ENCODE measurements around the gene TPM1.
"Not testable (repeated sequence)": the region's sequence is repeated elsewhere in the genome, so short reads cannot be mapped to it uniquely, and the experiment has no call there.

TPM1 gene

DNA sequence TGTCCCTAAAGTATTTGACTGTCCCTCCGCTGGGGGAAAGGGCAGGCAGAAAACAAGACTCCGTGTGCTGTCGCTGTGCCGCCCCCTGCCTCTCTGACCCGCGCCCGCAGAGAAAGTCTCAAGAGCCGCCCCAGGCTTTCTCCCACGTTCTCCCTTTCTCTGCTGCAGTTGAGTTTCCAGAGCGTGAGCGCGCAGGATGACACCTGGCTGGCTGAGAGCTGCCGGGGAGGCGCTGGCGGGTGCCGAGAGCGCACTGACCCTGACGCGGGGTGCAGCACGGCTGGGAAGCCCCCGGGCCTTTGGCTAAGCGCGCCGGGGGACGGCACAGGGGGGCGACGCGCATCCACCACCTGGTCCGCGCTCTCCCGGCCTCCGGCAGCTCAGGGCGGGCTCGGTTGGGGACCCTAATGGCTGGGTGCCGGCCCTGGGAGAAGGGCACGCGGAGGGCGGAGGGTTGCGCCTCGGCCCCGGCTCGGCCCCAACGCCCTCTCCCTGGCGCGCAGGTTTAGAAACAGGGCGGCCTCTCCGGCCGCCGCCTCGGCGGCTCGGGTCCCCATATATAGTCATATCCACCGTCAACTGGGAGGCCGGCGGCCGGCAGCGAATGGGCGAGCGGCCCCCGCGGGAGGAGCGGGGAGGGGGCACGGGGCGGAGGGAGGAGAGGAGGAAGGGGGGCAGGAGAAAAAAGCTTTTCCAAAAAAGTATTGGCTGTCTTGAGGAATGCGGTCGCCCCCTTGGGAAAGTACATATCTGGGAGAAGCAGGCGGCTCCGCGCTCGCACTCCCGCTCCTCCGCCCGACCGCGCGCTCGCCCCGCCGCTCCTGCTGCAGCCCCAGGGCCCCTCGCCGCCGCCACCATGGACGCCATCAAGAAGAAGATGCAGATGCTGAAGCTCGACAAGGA, at the start of gene TPM1:
Gene TPM1 (plus strand): TSS at position 774 of the 903 bp plus-strand sequence. CDS start 83 bp downstream, at position 857.
- DNase-seq, result peak; percentile 76

DNA sequence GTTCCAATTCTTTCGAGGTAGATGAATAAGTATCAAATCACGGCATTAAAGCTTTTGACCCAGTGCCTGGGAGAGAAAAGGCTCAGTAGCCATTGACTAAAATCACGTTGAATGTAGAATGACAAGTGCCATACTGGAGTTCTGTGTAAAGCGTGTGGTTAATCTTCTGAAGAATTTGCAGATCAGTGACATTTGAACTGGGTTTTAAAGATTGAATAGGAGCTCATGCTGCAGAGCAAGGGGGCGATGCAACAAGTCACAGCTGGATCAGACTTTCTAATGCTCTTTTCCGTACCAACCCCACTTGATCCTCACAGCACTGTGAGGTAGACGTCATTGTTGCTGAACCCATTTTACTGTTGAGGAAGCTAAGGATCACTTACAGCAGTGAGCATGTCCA, 49.5 kb upstream of the TPM1 start:
- no peak for DNase-seq

DNA sequence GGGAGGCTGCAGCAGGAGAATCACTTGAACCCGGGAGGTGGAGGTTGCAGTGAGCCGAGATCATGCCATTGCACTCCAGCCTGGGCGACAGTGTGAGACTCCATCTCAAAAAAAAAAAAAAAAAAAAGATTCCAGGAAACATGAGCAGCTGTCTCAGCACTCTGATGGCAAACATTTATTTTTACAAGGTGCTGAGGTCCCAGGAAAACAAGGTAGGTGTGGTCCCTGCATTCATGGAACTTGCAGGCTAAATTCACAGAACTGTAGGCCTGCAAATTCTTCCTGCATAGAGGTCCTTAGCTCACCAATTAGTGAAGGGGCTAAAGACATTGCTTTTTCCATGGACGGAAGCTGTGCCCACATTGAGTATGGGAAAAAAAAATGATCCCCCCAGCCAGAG, 48.9 kb upstream of the TPM1 start:
- DNase-seq, result not testable (repeated sequence)

DNA sequence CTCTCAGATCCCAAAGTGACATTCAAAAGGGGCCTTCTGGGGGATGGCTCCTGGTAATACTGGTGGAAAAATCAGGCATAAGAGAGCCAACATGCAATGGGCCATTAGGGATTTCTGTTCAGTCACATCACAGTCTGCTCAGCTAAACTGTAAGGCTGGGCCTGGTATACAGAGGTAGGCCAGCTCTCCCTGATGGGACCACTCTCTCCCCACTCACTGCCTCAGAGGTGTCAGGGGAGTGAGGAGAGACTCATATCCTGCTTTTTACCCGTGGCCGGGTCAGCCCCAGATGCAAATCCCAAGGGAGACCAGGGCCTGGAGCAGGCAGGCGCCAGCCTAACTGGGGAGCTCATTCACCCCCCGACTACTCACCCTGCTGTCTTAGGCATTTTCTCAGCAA, 48.1 kb upstream of the TPM1 start:
- no peak for DNase-seq

DNA sequence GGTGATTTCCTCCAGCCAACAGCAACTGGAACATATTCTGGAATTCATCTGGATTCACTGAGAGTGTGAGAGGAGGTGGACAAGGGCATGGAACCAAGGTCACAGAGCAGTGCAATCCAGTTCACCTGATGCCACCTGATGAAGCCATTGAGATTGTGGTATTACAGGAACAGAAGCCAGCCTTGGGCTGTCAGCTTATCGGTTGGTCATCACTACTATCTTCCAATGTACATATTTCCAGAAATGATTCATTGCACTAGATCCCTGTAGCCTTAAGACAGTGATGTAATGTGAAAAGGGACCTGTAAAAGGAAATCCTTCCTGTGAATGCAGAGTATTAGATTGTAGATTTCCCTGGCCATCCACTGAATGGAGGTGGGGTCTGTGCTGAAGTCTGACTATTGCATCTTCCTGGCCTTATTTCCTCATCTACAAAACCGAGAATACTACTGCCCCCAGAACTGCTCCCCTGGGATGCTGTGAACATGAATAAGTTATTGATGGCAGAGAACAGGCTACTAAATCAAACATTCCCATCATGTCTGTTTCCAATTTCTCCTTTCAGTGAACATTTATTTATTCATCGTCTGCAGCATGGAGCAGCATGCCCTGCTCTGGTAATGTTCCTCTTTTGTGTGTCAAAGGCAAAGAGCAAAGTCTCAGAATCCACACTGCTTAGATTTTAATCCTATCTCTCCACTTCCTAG, 47.4 kb upstream of the TPM1 start:
- no peak for DNase-seq

DNA sequence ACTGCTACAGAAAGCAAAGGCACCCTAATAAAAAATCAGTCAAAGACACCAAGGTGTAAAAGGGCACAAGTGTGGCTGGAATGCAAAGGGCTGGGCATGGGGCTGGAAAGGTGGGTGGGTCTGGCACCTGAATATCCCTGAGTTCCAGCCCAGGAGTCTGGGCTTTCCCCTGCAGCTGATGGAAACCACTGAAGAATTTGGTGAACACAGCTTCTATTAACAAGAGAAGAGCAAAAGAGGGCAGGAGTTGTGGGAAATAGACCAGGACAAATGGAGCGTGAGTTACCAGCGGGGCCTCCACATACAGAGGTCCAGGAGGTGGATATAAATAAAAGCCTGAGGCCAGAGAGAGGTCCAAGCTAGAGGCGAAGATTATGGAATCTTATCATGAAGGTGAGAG, 45.1 kb upstream of the TPM1 start:
- peak; percentile 20 for DNase-seq

DNA sequence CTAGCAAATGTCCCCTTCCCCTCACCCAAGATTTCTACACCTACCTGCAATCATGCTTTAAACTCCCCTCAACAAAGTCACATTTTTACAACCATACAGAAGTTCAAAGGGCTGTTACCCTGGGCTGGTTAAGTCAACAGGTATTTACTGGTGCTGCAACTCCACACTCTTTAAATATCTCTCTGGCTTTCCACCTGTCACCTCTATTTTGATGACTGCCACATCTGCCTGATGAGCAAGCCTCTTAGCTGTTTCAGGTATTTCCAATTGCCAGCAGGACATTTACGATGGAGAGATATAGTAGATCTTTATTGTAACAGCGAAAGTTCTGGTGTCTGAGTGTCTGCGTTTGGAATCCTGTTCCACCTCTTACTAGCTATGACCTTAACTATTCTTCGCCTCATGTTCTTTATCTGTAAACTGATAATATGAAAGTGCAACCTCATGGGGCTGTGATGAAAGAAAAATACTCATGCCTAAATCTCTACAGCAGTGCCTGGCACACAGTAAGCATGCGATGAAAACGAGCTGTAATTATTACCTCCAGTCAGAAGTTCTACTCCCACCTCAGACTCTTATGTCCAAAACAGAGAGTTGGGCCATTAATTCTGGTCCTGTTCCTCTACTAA, 44.2 kb upstream of the TPM1 start:
- DNase-seq, result no peak

DNA sequence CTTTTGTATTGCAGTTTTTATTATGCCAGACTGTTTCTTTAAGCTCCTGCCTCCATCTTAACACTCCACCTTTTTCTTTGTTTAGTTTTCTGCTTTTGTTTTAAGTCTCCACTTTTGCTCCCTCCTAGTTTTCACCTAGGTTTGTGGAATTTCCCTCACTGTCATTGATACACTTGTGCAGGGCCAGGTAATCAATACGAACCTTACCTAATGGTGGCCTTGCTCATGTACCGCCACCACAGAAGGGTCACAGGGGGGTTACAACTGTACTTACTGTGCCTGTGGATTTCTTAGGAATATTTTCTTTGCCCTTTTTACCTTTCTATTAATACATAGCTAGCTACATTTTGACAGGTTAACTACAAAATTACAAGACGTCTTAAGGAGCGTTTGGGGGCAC, 43.4 kb upstream of the TPM1 start:
- no peak for DNase-seq

DNA sequence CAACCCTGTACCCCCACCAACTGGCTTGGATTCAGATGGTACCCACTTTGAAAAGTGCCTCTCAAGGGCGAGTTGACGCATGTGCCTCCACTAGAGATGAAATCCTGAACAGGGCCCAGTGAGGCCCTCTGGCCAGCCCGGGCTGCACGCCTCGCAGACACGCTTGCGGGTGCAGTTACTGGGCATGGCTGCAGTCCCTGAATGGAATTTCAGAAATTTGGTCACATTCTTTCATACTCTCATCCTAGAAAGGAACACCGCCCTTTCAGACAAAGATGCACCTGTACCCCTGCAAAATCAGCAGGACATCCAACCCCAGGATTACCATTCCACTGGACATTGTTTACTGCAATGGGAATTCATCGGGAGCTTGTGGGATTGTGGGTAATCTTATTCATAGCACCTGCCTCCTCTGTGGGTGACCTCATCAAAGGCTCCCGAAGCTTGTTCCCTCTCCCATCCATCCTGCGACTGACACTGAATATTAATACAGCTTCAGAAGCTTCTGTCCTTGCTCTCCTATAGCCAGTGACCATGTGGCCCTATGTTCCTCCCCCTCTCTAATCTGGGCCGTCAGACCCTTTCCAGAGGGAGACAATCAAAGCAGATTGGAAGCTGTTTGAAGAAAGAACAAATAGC, 42.5 kb upstream of the TPM1 start:
- DNase-seq, result peak; percentile 19

DNA sequence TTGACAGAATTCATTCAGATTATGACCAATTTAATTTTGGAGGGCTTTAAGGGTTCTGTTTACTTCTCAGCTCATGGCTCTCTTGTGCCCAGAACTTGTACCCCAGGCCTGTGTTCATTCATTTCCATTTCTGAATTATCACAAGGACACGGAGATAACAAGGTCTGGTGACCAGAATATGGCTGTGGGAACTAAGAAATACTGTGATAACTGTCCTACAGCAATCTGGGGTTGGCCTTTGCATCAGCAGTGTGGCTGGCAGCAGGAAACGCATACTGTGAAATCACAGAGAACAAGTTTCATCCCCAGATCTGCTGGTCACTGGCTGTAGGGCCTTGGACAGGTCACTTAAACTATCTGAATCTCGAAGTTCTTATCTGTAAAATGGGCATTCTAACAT, 41.8 kb upstream of the TPM1 start:
- DNase-seq, result no peak

DNA sequence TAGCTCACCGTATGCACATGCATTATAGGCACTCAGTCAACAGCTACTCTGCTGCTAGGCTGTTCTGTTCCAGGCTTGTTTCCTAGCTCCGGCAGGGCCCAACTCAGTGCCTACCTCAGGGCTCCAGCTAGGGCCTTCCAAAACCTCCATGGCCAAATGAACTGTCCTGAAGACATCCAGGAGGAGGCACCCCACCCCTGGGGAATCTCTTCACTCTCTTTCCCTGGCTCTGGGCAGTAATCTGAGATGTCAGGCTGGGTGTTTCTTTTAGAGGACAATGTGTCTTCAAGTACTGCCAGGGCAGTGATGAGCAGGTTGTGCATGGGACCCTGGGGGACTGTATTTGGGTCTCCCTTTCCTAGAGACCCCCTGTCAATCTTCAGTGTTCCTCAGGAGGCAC, 38.3 kb upstream of the TPM1 start:
- no peak for DNase-seq

DNA sequence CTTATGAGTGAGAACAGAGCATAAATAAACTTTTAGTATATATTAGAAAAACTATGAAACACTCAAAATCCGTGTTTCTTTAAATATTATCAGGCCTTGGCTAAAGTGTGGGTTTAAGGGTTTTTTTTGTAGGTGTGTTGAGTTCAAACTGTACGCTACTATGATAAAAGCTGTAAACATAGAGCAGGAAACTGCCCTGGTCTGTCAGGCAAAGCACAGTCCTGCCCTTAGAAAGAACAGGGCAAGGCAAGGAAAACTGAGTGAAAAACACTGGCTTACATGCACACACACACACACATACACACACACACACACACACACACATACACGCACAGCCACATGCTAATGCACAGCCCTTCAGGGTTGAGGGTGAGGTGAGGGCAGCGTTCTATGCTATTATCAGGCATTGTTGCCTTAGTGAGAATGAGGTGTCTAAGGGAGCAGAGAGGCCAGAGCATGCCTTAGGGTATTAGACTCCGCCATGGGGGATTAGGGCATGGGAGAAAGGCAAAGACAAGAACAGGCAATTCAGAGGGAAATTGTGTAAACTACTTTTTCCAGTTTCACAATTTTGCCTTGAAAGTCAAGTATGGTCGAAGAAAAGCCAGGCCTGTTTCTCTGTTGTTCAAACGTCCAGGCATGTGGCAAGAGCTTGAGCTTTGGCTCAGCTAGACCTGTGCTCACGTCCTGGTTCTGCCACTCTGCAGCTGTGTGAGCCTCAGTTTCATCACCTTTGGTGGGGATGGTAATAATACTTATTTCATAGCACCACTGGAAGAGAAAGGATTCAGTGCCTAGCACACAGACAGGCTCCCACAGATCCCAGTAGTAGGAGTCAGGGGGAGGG, 36.3 kb upstream of the TPM1 start:
- no peak for DNase-seq

DNA sequence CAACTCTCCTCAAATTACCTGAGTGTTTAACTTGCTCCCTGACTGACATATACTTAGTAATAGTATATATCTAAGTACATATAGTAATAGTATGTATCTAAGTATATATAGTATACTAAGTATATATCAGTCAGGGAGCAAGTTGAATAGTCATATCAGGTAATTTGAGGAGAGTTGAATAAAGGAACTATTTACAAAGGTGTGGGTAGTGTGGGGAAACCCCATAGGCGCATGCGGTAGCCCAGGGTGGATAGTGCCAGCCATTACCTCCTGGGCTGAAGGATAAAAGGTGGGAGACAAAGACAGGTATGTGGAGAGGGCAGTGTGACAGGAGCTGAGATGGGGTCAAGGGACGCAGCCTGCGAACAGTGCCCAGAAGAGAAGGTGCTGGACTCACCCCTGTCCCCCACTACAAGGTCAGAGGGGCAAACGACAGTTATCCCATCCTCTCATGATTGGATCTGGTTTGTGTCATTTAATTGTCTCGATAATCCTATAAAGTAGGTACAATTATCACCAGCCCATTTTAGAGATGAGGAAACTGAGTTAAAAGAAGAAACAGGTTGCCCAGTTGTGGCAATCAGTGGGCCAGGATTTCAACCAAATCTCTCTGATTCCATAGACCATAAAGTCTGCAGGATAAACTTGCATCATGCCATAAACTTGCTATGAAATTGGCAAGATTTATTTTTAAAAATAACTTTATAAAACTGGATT, 34.1 kb upstream of the TPM1 start:
- DNase-seq, result no peak

DNA sequence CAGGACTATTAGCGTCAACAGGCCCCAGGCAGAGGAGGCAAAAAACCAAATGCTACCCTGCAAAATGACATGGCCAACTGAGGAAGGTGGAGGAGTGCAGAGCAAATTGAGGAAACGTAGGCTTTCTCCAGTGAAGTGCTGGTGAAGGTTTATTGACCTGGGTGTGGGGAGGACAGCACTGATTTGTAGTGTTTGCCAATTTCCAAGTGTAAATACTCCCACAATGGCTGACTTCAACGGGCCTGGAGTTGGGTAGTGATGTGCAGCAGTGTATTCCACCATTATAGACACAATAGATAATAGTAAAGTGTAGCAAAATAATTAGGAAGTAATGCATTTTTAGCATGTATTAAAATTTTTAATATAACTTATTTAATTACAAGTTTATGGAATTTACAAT, 32.2 kb upstream of the TPM1 start:
- DNase-seq, result no peak

DNA sequence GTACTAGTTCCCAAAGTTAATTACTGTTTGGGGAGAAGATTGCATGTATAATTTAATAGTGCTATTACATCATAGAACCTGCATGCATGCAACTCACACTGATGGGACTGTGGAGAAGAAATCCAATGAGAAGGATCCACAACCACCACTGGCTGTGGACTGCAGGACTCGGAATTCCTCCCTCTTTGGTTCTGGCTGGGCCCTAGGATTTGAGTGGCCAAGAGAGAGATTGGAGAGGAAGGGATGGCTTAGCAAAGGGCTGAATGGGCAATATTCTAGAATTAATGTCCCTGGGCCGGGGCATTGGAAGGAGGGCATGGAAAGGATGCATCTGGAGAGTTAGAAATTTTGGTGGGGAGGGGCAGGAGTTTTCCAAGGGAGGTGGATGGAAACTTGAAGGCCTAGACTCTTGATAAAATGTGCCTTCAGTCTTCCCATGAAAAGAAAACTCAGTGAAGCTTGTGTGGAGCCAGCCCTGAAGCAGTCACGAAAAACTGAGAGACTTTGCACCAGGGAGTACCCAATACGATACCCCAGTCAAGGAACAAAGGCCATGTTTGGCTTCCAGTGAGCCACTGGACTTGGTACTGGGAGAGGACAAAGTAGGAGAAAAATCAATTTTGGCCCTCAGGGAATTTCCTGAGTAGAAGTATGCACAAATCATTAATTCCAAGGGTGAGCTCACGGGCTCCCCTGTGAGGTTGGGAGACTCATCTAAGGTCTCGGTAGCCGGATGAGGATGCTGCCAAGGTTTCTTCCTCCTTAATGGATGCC, 31.4 kb upstream of the TPM1 start:
- DNase-seq, result no peak

DNA sequence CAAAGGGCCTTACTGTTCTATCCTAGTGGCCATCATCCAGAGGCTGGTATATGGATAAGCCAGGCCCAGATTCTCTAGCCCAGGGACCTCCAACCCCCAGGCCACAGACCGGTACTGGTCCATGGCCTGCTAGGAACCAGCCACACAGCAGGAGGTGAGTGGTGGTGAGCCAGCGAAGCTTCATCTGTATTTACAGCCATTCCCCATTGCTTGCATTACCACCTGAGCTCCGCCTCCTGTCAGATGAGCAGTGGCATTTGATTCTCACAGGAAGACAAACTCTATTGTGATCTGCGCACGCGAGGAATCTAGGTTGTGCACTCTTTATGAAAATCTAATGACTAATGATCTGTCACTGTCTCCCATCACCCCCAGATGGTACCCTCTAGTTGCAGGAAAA, 30.1 kb upstream of the TPM1 start:
- no peak for DNase-seq

DNA sequence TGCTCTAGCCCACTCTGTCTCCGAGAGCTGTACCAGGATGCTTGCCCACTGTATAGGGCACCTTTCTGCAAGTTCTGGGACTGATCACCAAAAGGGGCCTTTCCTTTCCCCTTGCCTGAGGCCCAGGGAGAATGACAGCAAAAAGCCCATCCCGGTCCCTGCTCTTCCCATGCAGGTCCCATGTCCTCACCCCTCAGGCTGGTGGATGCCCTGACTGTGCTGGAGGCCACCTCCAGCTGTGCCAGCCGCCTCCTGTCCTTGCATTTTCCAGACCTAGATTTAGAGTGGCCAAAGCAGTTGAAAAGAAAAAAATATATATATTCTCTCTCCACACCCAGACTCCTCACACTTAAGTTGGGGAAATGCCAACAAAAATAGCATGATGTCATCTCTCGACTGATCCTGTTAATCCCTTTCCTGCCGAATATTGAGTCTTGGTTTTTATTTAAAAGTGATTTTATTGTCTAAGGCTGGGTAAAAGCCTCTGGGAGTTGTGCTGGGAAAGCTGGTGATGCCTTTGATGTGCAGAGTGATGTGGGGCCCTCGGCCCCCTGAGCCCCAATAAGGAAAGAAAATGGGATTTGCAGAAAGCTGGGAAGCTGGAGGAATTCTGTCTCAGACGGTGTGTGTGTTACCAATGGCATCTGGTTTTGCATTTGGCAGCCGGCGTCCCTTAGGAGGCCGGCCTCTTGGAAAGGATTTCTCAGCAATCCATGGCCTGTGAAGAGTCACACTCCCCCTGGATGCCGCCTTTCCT, 29.3 kb upstream of the TPM1 start:
- no peak for DNase-seq

DNA sequence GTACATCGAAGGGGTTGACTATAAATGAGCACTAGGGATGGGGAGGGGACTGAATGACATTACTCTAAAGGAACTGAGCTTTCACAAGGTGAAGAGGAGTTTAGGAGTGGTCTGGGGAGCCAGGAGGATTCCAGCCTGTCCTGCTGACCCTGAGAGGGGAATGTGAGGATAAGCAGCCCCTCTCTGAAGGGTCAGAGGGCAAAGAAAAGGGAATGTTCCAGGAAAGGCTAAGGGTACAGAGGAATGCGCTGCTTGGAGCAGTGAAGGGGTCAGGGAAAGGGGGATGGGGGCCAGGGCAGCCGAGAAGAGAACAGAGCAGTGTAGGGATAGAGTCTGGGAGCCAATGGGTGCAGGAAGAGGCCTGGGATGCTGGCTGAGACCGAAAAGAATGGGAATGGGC, 28.0 kb upstream of the TPM1 start:
- DNase-seq, result no peak

DNA sequence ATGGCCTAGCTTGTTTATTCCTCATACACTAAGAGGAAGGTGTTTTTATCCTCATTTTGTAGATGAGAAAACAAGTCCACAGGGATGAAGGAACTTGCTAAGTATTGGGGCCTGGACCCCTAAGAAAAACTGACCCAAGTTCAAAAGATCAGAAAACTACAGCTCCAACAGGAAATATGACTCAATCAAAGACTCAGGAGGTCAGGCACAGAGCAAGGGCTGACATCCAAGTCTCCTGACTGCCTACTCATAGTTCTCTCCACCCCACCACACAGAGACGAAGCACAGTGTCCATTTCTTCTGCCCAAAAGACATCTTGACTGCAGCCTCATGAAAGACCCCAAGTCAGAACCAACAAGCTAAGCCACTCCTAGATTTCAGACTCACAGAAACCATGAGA, 26.9 kb upstream of the TPM1 start:
- DNase-seq, result no peak

DNA sequence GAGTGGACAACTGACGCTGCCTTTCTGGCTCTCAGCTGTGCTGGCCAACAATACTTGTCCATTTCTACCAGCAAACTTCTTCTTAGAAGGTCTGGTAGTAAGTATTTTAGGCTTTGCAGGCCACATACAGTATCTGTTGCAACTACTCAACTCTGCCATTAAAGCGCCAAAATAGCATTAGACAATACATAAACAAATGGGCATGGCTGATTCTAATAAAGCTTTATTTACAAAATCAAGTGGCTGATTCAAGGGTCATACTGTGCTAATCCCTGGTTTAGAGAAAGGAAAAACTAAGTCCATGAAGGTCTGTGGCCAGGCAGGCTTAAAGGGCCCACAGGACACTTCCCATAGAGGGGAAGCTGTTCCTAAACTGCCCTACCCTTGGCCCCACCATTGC, 26.3 kb upstream of the TPM1 start:
- DNase-seq, result no peak

Measured in retina (tissue), 1 donor.